Islet of Langerhans (tissue), 1 donor: ENCODE measurements around the gene NDUFA7.
"Not testable (repeated sequence)": the region's sequence is repeated elsewhere in the genome, so short reads cannot be mapped to it uniquely, and the experiment has no call there.

ENCODE experiments used
- FAIRE-seq: peaks from one replicate; lab custom pipeline; 2011; peaks lifted over from hg19 to GRCh38; lab: Jason Lieb, UNC

The NDUFA7 gene

GRCh38 chr19:8319807-8320520 is 1.2 kb downstream of the NDUFA7 start:
- no peak for FAIRE-seq

- not testable (repeated sequence) for FAIRE-seq
Measured at GRCh38 chr19:8318835-8319234, 2.3 kb downstream of the NDUFA7 start.

- no peak for FAIRE-seq
Measured at GRCh38 chr19:8316351-8317125, 4.6 kb downstream of the NDUFA7 start.

- FAIRE-seq = not testable (repeated sequence)
Measured at GRCh38 chr19:8314981-8315640, 6.1 kb downstream of the NDUFA7 start.

- FAIRE-seq = no peak
Measured at GRCh38 chr19:8311461-8312260, 9.5 kb downstream of the NDUFA7 start.

- FAIRE-seq = no peak
Measured at GRCh38 chr19:8310342-8311055, 10.7 kb downstream of the NDUFA7 start.

GRCh38 chr19:8308891-8309291 is 12.3 kb downstream of the NDUFA7 start:
- no peak for FAIRE-seq

GRCh38 chr19:8307965-8308866 is 13.0 kb downstream of the NDUFA7 start, which contains the start of gene CD320:
Gene CD320 (minus strand): TSS chr19:8308358. CDS start chr19:8308290, 68 bp downstream.
- FAIRE-seq = peak; percentile 56

- FAIRE-seq = no peak
Measured at GRCh38 chr19:8307400-8307964, 13.7 kb downstream of the NDUFA7 start.

GRCh38 chr19:8306235-8307054 is 14.7 kb downstream of the NDUFA7 start:
- no peak for FAIRE-seq

- no peak for FAIRE-seq
Measured at GRCh38 chr19:8305798-8306197, 15.4 kb downstream of the NDUFA7 start.

- no peak for FAIRE-seq
Measured at GRCh38 chr19:8304841-8305621, 16.1 kb downstream of the NDUFA7 start.

GRCh38 chr19:8302734-8303133 is 18.4 kb downstream of the NDUFA7 start:
- FAIRE-seq = no peak

GRCh38 chr19:8302357-8302691 is 18.9 kb downstream of the NDUFA7 start:
- no peak for FAIRE-seq

GRCh38 chr19:8291337-8291736 is 29.8 kb downstream of the NDUFA7 start:
- FAIRE-seq = not testable (repeated sequence)

- not testable (repeated sequence) for FAIRE-seq
Measured at GRCh38 chr19:8276508-8276907, 44.7 kb downstream of the NDUFA7 start.

- FAIRE-seq = no peak
Measured at GRCh38 chr19:8269724-8270123, 51.5 kb downstream of the NDUFA7 start.

- FAIRE-seq = no peak
Measured at GRCh38 chr19:8265872-8266271, 55.3 kb downstream of the NDUFA7 start.
